ENCODE results near the gene OGFRL1.

- no peak for TF ChIP-seq CTCF (IDR thresholded peaks at IDR 0.05; ENCODE audit: insufficient read depth, low read depth, low read length)
- TF ChIP-seq EZH2 (IDR thresholded peaks at IDR 0.05; ENCODE audit: insufficient read depth, low read length), result no peak
These were observed 23.5 kb downstream of the OGFRL1 start for GRCh38 chr6:71312089-71312488.

Data from astrocyte (in vitro differentiated cells and primary cell).